Measurements from ENCODE around the gene CCDC43. TPM values are rescaled to one million over a fixed set of nuclear protein-coding genes. Genes with fewer than 3 reads are reported as not detected.

The CCDC43 gene
- polyA plus RNA-seq, 4 donors = 30.4 to 37.4 (median 33.4) TPM

DNA sequence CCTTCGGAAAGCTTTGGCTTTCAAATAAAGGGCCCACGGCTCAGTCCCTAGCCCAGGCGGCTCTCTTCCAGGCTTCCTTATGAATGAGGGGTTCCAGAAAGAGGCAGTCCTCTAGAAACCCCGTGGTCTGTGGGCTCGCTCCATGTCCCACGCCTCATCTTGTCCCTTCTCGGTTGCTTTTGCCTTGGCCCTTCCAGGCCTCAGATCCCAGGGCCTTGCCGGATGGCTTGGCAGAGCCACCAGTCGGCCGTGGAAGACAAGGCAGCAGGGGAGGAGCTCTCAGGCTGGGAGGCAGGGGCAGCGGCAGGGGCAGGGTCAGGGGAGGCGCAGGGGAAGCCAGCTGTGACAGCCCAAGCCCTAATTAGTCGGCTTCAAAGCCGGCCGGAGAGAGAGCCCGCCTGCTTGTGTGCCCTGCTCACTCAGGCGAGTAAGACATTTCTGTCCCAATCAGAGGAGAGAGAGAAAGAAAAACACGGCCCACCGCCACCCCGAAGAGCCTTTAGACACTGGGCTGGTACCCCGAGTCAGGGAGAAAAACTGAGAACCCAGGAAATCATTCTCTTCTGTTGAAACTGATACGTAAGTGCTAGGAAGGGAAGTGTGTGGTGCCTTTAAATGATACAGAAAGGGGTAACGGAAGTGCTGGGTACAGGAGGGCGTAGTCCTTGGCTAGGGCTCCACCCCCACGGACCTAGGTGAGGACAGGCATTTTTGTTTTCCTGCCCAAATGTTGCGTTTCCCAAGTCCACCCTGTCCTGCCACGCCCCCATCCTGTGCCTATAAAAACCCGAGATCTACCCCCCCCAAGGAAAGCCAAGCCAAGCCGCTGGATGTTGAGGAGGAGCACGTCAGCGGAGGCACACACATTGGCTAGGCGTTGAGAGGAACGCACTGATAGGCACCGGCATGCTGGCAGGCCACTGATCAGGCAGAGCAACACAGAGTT is 61.1 kb downstream of the CCDC43 start:
- DNase-seq (ENCODE audit: low read depth in 4 of 4, low spot score in 2 of 4) = peak; percentile 77 to 83 (median 80)

DNA sequence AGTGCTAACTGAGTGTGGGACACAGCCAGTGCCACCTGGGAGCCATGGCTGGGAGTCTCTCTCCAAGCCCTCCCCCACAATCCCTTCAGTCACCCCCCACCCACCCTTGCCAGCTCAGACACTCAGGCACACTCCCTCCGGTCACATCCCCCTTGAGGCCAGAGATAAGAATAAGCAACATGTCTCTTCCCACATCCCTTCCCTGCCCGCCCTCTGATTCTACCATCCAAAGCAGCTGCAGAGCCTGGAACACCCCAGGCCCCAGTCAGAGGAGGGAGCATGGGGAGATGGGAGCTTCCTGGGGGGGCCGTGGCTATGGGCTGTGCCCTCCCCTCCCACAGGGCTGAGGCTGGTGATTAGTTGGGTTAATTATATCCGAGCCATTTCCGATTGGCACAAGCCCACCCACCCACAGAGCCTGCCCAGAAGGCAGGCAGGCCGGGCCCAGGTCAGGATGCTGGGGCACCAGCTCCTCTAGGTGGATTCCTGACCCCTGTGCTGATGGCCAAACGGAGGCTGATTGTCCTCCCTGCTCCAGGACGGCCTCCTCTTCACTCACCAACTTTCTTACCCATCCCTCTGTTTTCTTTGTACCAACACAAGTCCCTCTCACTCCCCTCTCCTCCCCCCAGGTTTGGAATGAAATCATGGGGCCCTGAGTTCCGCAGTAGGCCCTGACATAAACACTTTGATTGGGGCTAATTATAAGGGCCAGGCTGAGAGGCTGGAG is 61.9 kb downstream of the CCDC43 start:
- DNase-seq (ENCODE audit: low read depth in 4 of 4, low spot score in 2 of 4) = no peak

Other genes with a start within 250 kb of the CCDC43 start
- gene GPATCH8, start 186.4 kb downstream of the CCDC43 start, polyA plus RNA-seq (ENCODE audit: insufficient read length in 4 of 4) = 10 to 100 TPM; 38.3 to 64.9 (median 50.1) TPM
- 10 to 100 TPM; 26.0 to 55.1 (median 38.1) TPM for gene FZD2, start 132.3 kb downstream of the CCDC43 start, polyA plus RNA-seq (ENCODE audit: insufficient read length in 4 of 4)
- 1 to 10 TPM in 3 of 4 donors, under 1 TPM in 1; 0.75 to 2.9 (median 1.7) TPM for gene MEIOC, start 33.3 kb downstream of the CCDC43 start, polyA plus RNA-seq (ENCODE audit: insufficient read length in 4 of 4)
- 10 to 100 TPM in 2 of 4 donors, 1 to 10 TPM in 2; 8.7 to 23.5 (median 15.7) TPM for gene DBF4B, start 18.9 kb upstream of the CCDC43 start, polyA plus RNA-seq (ENCODE audit: insufficient read length in 4 of 4)
- 1 to 10 TPM; 2.2 to 4.6 (median 3.2) TPM for gene ADAM11, start 69.2 kb upstream of the CCDC43 start, polyA plus RNA-seq (ENCODE audit: insufficient read length in 4 of 4)
- 10 to 100 TPM; 21.4 to 27.1 (median 23.8) TPM for gene GJC1, start 140.5 kb upstream of the CCDC43 start, polyA plus RNA-seq (ENCODE audit: insufficient read length in 4 of 4)
- 1 to 10 TPM in 3 of 4 donors, under 1 TPM in 1; 0.88 to 1.7 (median 1.2) TPM for gene HIGD1B, start 158.1 kb upstream of the CCDC43 start, polyA plus RNA-seq (ENCODE audit: insufficient read length in 4 of 4)
- gene EFTUD2, start 209.7 kb upstream of the CCDC43 start, polyA plus RNA-seq (ENCODE audit: insufficient read length in 4 of 4) = 100 to 1,000 TPM in 2 of 4 donors, 10 to 100 TPM in 2; 93.7 to 126 (median 105) TPM
- 1 to 10 TPM in 1 of 4 donors, under 1 TPM in 3; 0.78 to 8.3 (median 0.89) TPM for gene GFAP, start 225.7 kb upstream of the CCDC43 start, polyA plus RNA-seq (ENCODE audit: insufficient read length in 4 of 4)

All from left renal cortex interstitium (tissue), 4 donors.